HFF-Myc (cell line): ENCODE measurements around the gene SMOC1.

Experiments used
- DNase-seq: peaks from one replicate; pipeline ENCODE4 v3.0.0-alpha.2; 2011; ENCODE audit warnings: low read depth; ENCODE audit errors: extremely low read depth
- H3K4me3 ChIP-seq: replicated peaks from 2 replicates; pipeline ENCODE4 v1.5.1; 2011; ENCODE audit warnings: low read depth, mild to moderate bottlenecking, control low read depth, low read length
- CTCF ChIP-seq: IDR thresholded peaks from 2 replicates; pipeline ENCODE4 v1.5.1; 2012; ENCODE audit warnings: mild to moderate bottlenecking, low read depth, low read length, control low read depth; ENCODE audit errors: missing control alignments

The SMOC1 gene

GRCh38 chr14:70023871-70024270 lies 144.7 kb downstream of the SMOC1 start:
- DNase-seq: no peak
- no peak overlapping the region for H3K4me3 ChIP-seq
- no peak for TF ChIP-seq CTCF

- DNase-seq: no peak
- TF ChIP-seq CTCF: peak; percentile 97
- H3K4me3 ChIP-seq: no peak overlapping the region
These were observed 148.7 kb downstream of the SMOC1 start for GRCh38 chr14:70027785-70028428.

- no peak for TF ChIP-seq CTCF
- no peak overlapping the region for H3K4me3 ChIP-seq
- DNase-seq: no peak
These were observed 150.3 kb downstream of the SMOC1 start for GRCh38 chr14:70029296-70030132.

- DNase-seq: no peak
- no peak overlapping the region for H3K4me3 ChIP-seq
- no peak for TF ChIP-seq CTCF
These were observed 152.8 kb downstream of the SMOC1 start for GRCh38 chr14:70032016-70032415.

- DNase-seq: no peak
- H3K4me3 ChIP-seq: no peak overlapping the region
- TF ChIP-seq CTCF: no peak
These were observed 153.2 kb downstream of the SMOC1 start for GRCh38 chr14:70032447-70032846.

GRCh38 chr14:70033116-70033515 lies 153.9 kb downstream of the SMOC1 start:
- H3K4me3 ChIP-seq: no peak overlapping the region
- no peak for DNase-seq
- no peak for TF ChIP-seq CTCF
